Fibroblast of lung (primary cell): ENCODE data around the gene CLCN4.

Experiments
- EZH2 ChIP-seq: IDR thresholded peaks from 2 replicates; pipeline ENCODE4 v1.5.1; 2012; ENCODE audit warnings: low read length, control low read depth, mild to moderate bottlenecking; ENCODE audit errors: missing control alignments
- TF ChIP-seq, protein P1 (sequence below), 2 donors: IDR thresholded peaks in 1 of 2; conservative IDR thresholded peaks in 1 of 2; 1 replicate in 1 of 2; 2 replicates in 1 of 2; pipeline ENCODE4 v1.5.1; 2011 to 2012; ENCODE audit warnings: low read length in 2 of 2, control low read depth in 1 of 2, inconsistent platforms in 1 of 2, low read depth in 1 of 2, mild to moderate bottlenecking in 1 of 2

DNA sequence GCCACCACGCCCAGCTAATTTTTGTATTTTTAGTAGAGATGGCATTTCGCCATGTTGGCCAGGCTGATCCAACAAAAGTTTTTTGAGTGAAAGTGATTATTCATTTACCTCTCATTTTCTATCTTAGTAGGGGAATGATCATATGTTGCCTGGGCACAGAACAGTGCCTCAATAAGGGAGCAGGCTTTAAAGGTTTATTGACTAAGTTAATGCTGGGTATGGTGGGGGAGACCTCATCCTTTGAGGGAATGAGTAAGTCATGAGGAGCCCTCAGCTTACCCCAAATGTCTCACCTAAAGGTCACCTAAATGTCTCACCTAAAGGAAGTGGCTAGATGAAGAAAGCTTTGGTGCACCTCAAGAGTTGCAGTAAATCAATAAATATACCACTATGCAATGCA lies 109.0 kb downstream of the CLCN4 start:
- TF ChIP-seq, protein P1, sequence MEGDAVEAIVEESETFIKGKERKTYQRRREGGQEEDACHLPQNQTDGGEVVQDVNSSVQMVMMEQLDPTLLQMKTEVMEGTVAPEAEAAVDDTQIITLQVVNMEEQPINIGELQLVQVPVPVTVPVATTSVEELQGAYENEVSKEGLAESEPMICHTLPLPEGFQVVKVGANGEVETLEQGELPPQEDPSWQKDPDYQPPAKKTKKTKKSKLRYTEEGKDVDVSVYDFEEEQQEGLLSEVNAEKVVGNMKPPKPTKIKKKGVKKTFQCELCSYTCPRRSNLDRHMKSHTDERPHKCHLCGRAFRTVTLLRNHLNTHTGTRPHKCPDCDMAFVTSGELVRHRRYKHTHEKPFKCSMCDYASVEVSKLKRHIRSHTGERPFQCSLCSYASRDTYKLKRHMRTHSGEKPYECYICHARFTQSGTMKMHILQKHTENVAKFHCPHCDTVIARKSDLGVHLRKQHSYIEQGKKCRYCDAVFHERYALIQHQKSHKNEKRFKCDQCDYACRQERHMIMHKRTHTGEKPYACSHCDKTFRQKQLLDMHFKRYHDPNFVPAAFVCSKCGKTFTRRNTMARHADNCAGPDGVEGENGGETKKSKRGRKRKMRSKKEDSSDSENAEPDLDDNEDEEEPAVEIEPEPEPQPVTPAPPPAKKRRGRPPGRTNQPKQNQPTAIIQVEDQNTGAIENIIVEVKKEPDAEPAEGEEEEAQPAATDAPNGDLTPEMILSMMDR (conservative IDR thresholded peaks at IDR 0.05 in 1 of 2, IDR thresholded peaks at IDR 0.05 in 1 of 2; ENCODE audit: low read depth in 1 of 2, low read length in 2 of 2): no peak
- TF ChIP-seq EZH2: no peak
